GM13977 (cell line): ENCODE results near the gene FOXP4.

Experiments used
- DNase-seq: peaks from one replicate; pipeline ENCODE4 v3.0.0; 2012; ENCODE audit warnings: low spot score
- in situ Hi-C: fragments of 300-500 bp; cut with MboI; formaldehyde crosslinking; loops from one replicate; pipeline ENCODE4 v1.12.0; 2022; ENCODE audit warnings: low sequenced_read_pairs, low pct_unique_long_range_greater_than_20kb, mixed read lengths, inconsistent platforms; ENCODE audit not compliant: unreplicated experiment
- TF ChIP-seq, protein P1 (sequence below): IDR thresholded peaks from 2 replicates; pipeline ENCODE4 v1.5.1; 2012; ENCODE audit warnings: mild to moderate bottlenecking, control low read depth; ENCODE audit not compliant: insufficient read depth; ENCODE audit errors: extremely low read depth, missing control alignments

FOXP4 gene

GRCh38 chr6:41570259-41570615 lies 24.1 kb downstream of the FOXP4 start:
- in situ Hi-C loops = no loop called here
- DNase-seq = no peak
- TF ChIP-seq, protein P1, sequence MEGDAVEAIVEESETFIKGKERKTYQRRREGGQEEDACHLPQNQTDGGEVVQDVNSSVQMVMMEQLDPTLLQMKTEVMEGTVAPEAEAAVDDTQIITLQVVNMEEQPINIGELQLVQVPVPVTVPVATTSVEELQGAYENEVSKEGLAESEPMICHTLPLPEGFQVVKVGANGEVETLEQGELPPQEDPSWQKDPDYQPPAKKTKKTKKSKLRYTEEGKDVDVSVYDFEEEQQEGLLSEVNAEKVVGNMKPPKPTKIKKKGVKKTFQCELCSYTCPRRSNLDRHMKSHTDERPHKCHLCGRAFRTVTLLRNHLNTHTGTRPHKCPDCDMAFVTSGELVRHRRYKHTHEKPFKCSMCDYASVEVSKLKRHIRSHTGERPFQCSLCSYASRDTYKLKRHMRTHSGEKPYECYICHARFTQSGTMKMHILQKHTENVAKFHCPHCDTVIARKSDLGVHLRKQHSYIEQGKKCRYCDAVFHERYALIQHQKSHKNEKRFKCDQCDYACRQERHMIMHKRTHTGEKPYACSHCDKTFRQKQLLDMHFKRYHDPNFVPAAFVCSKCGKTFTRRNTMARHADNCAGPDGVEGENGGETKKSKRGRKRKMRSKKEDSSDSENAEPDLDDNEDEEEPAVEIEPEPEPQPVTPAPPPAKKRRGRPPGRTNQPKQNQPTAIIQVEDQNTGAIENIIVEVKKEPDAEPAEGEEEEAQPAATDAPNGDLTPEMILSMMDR = no peak

DNA sequence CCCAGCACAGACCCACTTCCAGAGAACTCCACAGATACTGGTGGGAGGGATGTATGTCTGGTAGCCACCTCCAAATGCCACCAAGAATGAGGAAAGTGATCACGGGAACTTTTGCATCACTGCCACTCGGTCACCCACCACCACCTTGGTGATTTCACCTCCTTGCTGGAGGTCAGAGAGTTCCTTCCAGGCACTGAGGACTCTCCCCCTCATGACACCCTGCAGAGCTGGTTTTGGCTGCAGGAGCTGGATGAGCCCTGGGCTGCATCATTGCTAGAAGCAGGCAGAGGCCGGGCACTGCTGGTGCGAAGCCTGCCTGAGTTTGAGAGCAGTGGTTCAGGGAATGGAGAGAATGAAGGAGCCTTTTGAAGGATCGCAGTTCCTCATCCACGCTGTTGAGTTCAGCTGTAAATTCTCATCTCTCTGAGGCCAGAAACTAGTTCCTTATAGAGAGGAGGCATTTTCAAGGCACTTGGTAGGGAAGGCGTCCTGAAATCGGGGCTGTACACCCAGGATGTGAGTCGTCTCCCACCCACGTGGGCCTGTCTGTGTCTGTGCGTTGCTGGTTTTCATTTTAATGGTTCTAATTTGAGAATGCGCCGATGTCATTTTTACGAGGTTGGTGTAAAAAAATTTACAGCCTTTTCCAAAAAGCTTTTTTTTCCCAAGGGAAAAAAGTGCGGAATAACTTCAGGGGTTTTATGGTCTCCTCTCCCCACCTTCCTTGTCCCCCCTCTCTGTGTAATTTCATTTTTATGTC lies 25.0 kb downstream of the FOXP4 start:
- DNase-seq = no peak
- TF ChIP-seq, protein P1 = no peak
- in situ Hi-C loops = no loop called here

DNA sequence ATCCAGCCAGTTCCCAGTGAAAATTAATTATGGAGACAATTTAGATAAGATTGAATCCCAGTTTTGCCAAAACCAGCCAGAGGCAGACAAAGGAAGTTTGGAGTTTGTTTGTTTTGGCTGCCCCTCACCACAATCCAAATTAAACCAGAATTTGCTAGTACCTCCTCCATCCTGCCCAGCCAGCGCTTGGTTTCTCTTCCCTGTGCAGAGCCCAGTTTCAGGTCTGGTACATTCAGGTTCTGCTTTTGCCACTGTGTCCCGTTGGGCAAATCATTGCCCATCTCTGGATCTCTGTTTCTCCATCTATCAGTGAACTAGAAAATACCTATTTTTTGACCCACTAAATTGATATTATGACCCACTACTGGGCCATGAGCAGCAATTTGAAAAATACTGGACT lies 26.4 kb downstream of the FOXP4 start:
- in situ Hi-C loops = no loop called here

DNA sequence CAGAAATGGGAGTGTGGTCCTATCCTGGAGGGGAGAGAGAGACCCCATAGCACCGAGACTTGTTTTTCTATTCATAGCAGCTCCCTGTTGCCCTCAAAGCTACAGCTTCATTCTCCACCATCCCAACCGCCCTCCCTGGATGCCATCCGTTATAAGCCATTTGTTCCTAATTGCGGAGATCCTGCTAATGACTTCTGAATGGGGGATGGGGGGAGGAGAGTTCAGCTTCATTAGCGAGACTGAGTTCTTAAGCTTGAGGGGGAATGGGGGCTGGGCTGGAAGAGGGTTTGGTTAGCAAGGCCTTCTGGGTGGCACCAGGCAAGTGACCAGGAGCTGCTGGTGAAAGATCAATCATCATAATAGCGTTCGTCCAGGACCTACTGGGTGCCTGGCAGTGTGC lies 27.1 kb downstream of the FOXP4 start:
- in situ Hi-C loops = no loop called here
- no peak for DNase-seq
- TF ChIP-seq, protein P1 = no peak

More for the DNA sequence above, 26.4 kb downstream of the FOXP4 start:
- TF ChIP-seq, protein P1 = no peak
- no peak for DNase-seq

DNA sequence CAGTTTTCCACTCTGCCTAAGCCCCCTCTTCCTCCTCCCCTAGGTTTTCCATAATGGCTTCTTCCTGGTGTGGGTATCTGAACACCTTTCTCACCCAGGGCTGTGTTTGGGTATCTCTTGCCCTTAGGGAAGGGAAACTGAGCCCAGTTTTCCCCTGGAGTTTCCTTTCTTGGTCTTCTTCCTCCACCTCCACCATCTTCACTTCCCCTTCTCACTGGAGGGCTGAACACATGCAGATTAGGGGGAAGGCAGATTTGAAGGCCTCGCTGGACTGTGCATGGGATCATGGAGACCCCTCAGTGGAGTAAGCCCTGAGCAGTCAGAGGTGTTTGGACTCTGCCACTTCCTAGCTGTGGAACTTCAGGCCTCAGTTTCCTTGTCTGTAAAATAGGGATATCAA lies 27.8 kb downstream of the FOXP4 start:
- in situ Hi-C loops = no loop called here
- TF ChIP-seq, protein P1 = no peak
- no peak for DNase-seq

DNA sequence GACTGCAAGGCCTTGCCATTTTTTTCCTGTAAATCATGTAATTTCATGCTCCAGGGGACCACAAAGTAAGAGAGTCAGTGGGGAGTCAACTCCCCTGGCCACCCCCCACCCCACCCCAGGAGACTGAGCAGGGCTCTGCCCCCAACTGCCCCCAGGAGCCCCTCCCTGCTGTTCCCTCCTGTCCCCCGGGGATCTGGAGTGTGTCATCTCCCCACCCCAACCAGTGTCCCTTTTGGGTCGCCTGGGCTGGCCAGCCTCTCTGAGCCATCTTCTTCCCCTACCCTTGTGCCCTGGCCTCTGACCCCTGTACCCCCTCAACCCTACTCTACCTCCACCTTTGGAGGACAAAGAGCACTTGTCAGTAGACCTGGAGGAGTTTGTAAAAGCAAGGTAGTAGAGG lies 29.4 kb downstream of the FOXP4 start:
- TF ChIP-seq, protein P1 = no peak
- no peak for DNase-seq
- in situ Hi-C loops = no loop called here
